Measurements from ENCODE around the gene CFAP53.

DNA sequence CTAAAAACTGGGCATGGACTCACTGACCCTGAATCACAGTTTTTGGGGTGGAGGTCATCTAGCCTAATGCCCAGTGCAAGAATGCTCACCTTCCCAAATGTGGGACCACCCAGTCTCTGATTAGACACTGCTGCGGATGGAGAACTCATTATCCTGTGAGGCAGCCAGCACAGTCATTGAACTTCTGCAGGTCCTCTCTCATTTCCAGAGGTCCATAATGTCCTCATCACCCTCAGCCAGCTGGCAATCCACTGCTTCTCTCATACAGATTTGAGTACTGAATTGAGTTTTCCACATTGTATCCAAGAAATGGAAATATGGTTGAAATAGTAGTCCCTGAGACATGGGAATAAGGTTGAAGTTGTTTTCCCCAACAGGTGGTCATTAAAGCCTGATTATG, 66.4 kb downstream of the CFAP53 start:
- TF ChIP-seq, protein P1, sequence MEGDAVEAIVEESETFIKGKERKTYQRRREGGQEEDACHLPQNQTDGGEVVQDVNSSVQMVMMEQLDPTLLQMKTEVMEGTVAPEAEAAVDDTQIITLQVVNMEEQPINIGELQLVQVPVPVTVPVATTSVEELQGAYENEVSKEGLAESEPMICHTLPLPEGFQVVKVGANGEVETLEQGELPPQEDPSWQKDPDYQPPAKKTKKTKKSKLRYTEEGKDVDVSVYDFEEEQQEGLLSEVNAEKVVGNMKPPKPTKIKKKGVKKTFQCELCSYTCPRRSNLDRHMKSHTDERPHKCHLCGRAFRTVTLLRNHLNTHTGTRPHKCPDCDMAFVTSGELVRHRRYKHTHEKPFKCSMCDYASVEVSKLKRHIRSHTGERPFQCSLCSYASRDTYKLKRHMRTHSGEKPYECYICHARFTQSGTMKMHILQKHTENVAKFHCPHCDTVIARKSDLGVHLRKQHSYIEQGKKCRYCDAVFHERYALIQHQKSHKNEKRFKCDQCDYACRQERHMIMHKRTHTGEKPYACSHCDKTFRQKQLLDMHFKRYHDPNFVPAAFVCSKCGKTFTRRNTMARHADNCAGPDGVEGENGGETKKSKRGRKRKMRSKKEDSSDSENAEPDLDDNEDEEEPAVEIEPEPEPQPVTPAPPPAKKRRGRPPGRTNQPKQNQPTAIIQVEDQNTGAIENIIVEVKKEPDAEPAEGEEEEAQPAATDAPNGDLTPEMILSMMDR (IDR thresholded peaks at IDR 0.05; ENCODE audit: insufficient read depth, low read depth, low read length): no peak
- no peak for TF ChIP-seq EZH2 (IDR thresholded peaks at IDR 0.05; ENCODE audit: insufficient read depth, low read length)

Measured in astrocyte (in vitro differentiated cells and primary cell).